Measurements from ENCODE around the gene ARRDC2. TPM values are rescaled to one million over a fixed set of nuclear protein-coding genes. Genes with fewer than 3 reads are reported as not detected.

The ARRDC2 gene
- total and polyA plus RNA-seq, 4 donors, result 19.4 to 62.2 (median 48.8) TPM

DNA sequence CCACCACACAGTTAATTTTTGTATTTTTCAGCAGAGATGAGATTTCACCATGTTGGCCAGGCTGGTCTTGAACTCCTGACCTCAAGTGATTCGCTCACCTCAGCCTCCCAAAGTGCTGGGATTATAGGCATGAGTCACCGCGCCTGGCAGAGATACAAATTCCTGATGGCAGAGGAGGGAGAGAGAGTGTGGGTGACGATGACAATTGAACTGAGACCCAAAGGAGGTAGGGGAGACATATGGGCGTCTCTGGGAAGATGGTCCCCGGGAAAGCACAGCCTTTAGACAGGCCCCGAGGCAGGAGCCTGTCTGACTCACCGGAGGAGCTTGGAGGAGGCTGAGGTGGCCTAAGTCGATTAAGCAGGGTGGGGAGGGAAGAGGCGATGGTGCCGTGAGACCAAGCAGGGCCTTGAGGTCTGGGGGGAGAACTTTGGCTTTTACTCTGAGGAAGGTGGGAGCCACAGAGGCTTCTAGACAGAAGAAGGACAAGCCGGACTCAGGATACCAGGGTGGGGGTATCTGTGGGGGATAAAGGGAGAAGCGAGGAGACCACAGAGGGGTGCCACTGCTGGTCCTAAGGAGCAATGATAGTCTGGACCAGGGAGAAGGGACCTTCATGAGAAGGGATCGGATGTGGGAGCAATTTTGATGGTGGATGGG lies 38.2 kb downstream of the ARRDC2 start:
- Histone ChIP-seq H3K27me3 (ENCODE audit: control insufficient read depth in 3 of 3, insufficient read depth in 3 of 3, low read length in 2 of 3) (peaks cover 0 to 10% (median 10%) of the 10 kb centered on the region in 3 donors), H3K36me3 (ENCODE audit: control insufficient read depth in 4 of 4, insufficient read depth in 4 of 4, low read length in 4 of 4) (no peaks in the 10 kb centered on the region), H3K4me3 (no peak overlapping the region), H3K27ac (ENCODE audit: low read depth in 1 of 2, low read length in 1 of 2) (no peak overlapping the region), H3K9ac (ENCODE audit: insufficient read depth in 1 of 2, low read length in 2 of 2) (no peak overlapping the region), H3K9me3 (ENCODE audit: control insufficient read depth in 4 of 4, insufficient read depth in 3 of 4, low read length in 3 of 4) (no peaks in the 10 kb centered on the region), H3K4me1 (ENCODE audit: control insufficient read depth in 5 of 5, insufficient read depth in 5 of 5, low read length in 5 of 5) (peaks cover 0 to 6% (median 0%) of the 10 kb centered on the region in 5 donors)
- TF ChIP-seq, protein P1, sequence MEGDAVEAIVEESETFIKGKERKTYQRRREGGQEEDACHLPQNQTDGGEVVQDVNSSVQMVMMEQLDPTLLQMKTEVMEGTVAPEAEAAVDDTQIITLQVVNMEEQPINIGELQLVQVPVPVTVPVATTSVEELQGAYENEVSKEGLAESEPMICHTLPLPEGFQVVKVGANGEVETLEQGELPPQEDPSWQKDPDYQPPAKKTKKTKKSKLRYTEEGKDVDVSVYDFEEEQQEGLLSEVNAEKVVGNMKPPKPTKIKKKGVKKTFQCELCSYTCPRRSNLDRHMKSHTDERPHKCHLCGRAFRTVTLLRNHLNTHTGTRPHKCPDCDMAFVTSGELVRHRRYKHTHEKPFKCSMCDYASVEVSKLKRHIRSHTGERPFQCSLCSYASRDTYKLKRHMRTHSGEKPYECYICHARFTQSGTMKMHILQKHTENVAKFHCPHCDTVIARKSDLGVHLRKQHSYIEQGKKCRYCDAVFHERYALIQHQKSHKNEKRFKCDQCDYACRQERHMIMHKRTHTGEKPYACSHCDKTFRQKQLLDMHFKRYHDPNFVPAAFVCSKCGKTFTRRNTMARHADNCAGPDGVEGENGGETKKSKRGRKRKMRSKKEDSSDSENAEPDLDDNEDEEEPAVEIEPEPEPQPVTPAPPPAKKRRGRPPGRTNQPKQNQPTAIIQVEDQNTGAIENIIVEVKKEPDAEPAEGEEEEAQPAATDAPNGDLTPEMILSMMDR (IDR thresholded peaks at IDR 0.05; ENCODE audit: control extremely low read depth, extremely low read depth), result no peak
- ATAC-seq (ENCODE audit: insufficient read depth, low FRiP score), result no peak
- WGBS, 2 donors, result 78 to 79% methylated on average over 14 of the region's 14 CpGs
- DNase-seq, result no peak

DNA sequence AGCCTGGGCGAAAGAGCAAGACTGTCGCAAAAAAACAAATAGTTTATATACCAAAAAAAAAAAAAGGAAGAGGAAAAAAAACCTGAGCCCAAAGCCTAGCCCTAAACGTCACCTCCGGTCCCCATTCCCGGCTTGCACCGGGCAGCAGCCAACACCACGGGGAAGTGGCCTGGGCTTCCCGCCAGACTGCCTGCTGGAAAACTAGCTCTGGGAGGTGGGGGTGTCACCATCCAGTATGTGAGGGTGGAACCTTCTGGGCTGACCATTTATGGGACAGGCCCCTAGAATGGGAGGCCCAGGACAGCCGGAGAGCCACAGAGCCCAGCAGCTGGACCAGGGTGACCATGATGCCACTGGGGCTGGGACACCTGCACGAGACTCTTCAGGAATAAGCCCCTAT lies 41.4 kb downstream of the ARRDC2 start:
- WGBS, 2 donors, result 33 to 57% methylated on average over 10 of the region's 10 CpGs
- no peak overlapping the region for H3K4me3 ChIP-seq
- ATAC-seq (ENCODE audit: insufficient read depth, low FRiP score) (no peak), DNase-seq (peak; percentile 73 to 92 (median 79))
- H3K36me3 ChIP-seq (ENCODE audit: control insufficient read depth in 4 of 4, insufficient read depth in 4 of 4, low read length in 4 of 4), result no peaks in the 10 kb centered on the region
- H3K9ac ChIP-seq (ENCODE audit: insufficient read depth in 1 of 2, low read length in 2 of 2), result no peak overlapping the region
- H3K27ac ChIP-seq (ENCODE audit: low read depth in 1 of 2, low read length in 1 of 2), result peak overlapping the region; percentile 54 to 60
- H3K4me1 ChIP-seq (ENCODE audit: control insufficient read depth in 5 of 5, insufficient read depth in 5 of 5, low read length in 5 of 5), result peaks cover 0 to 11% (median 0%) of the 10 kb centered on the region in 5 donors
- H3K27me3 ChIP-seq (ENCODE audit: control insufficient read depth in 3 of 3, insufficient read depth in 3 of 3, low read length in 2 of 3), result peaks cover 0 to 21% (median 10%) of the 10 kb centered on the region in 3 donors
- no peaks in the 10 kb centered on the region for H3K9me3 ChIP-seq (ENCODE audit: control insufficient read depth in 4 of 4, insufficient read depth in 3 of 4, low read length in 3 of 4)
- TF ChIP-seq, protein P1 (IDR thresholded peaks at IDR 0.05; ENCODE audit: control extremely low read depth, extremely low read depth), result no peak

DNA sequence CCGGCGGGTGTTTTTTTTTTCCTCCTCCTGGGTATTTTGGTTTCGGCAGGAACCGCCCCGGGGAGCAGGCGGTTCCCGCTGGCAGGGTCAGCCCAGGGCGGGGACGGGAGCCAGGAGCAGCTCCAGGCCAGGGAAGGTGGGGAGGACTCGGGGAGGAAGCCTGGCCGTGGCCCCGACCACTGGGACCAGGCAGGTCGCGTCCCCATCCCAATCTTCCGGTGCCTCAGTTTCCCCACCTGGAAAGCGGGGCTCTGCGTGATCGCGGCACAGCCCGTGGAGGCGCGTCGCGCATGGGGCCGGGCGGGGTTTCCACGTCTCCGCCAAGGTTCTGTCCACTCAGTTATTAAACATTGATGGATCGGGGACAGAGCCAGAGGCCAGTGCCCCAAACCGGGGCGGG lies 43.9 kb downstream of the ARRDC2 start:
- Histone ChIP-seq H3K9me3 (ENCODE audit: control insufficient read depth in 4 of 4, insufficient read depth in 3 of 4, low read length in 3 of 4) (no peaks in the 10 kb centered on the region), H3K4me1 (ENCODE audit: control insufficient read depth in 5 of 5, insufficient read depth in 5 of 5, low read length in 5 of 5) (peaks cover 0 to 7% (median 0%) of the 10 kb centered on the region in 5 donors), H3K36me3 (ENCODE audit: control insufficient read depth in 4 of 4, insufficient read depth in 4 of 4, low read length in 4 of 4) (no peaks in the 10 kb centered on the region), H3K9ac (ENCODE audit: insufficient read depth in 1 of 2, low read length in 2 of 2) (no peak overlapping the region), H3K4me3 (no peak overlapping the region), H3K27me3 (ENCODE audit: control insufficient read depth in 3 of 3, insufficient read depth in 3 of 3, low read length in 2 of 3) (peaks cover 0 to 21% (median 10%) of the 10 kb centered on the region in 3 donors), H3K27ac (ENCODE audit: low read depth in 1 of 2, low read length in 1 of 2) (no peak overlapping the region)
- 28 to 44% methylated on average over 31 of the region's 31 CpGs for WGBS, 2 donors
- DNase-seq (no peak), ATAC-seq (ENCODE audit: insufficient read depth, low FRiP score) (no peak)
- TF ChIP-seq, protein P1 (IDR thresholded peaks at IDR 0.05; ENCODE audit: control extremely low read depth, extremely low read depth), result no peak
